ENCODE measurements around the gene GPR89B. TPM values are rescaled to one million over a fixed set of nuclear protein-coding genes. Genes with fewer than 3 reads are reported as not detected.

The GPR89B gene
- total RNA-seq, 1 donor from 2014 or later, result 13.5 TPM

GRCh38 chr1:147902253-147902845 is 25.9 kb upstream of the GPR89B start, which contains the start of gene GJA8:
Gene GJA8, plus strand, starts transcription at chr1:147902795. Its CDS starts 5,161 bp downstream, at chr1:147907956.
- no peaks in the 10 kb centered on the region for H3K9me3 Mint-ChIP-seq (ENCODE audit: unreplicated experiment)
- H3K4me1 Mint-ChIP-seq (ENCODE audit: unreplicated experiment), result peaks cover 9% of the 10 kb centered on the region
- no peak within 1 kb of the TSS for H3K4me3 Mint-ChIP-seq (ENCODE audit: unreplicated experiment)
- no peaks in the 10 kb centered on the region for H3K27me3 Mint-ChIP-seq (ENCODE audit: unreplicated experiment)
- H3K27ac Mint-ChIP-seq (ENCODE audit: unreplicated experiment), result no peak within 1 kb of the TSS
- DNase-seq (ENCODE audit: low spot score), result no peak
- no peak for TF ChIP-seq CTCF (IDR thresholded peaks at IDR 0.05; ENCODE audit: unreplicated experiment)
- no peaks in the 10 kb centered on the region for H3K36me3 Mint-ChIP-seq (ENCODE audit: low read depth, unreplicated experiment)

GRCh38 chr1:147904726-147905125 is 23.5 kb upstream of the GPR89B start:
- peaks cover 2% of the 10 kb centered on the region for H3K27me3 Mint-ChIP-seq (ENCODE audit: unreplicated experiment)
- TF ChIP-seq CTCF (IDR thresholded peaks at IDR 0.05; ENCODE audit: unreplicated experiment), result no peak
- H3K4me3 Mint-ChIP-seq (ENCODE audit: unreplicated experiment), result no peak overlapping the region
- no peaks in the 10 kb centered on the region for H3K36me3 Mint-ChIP-seq (ENCODE audit: low read depth, unreplicated experiment)
- H3K4me1 Mint-ChIP-seq (ENCODE audit: unreplicated experiment), result peaks cover 9% of the 10 kb centered on the region
- no peaks in the 10 kb centered on the region for H3K9me3 Mint-ChIP-seq (ENCODE audit: unreplicated experiment)
- no peak for DNase-seq (ENCODE audit: low spot score)
- no peak overlapping the region for H3K27ac Mint-ChIP-seq (ENCODE audit: unreplicated experiment)

GRCh38 chr1:147907786-147908509 is 20.3 kb upstream of the GPR89B start:
- DNase-seq (ENCODE audit: low spot score), result no peak
- Mint-ChIP-seq H3K9me3 (ENCODE audit: unreplicated experiment) (no peaks in the 10 kb centered on the region), H3K27ac (ENCODE audit: unreplicated experiment) (no peak overlapping the region), H3K27me3 (ENCODE audit: unreplicated experiment) (peaks cover 3% of the 10 kb centered on the region), H3K4me3 (ENCODE audit: unreplicated experiment) (no peak overlapping the region), H3K36me3 (ENCODE audit: low read depth, unreplicated experiment) (no peaks in the 10 kb centered on the region), H3K4me1 (ENCODE audit: unreplicated experiment) (peaks cover 9% of the 10 kb centered on the region)
- TF ChIP-seq CTCF (IDR thresholded peaks at IDR 0.05; ENCODE audit: unreplicated experiment), result no peak

- H3K9me3 Mint-ChIP-seq (ENCODE audit: unreplicated experiment), result no peaks in the 10 kb centered on the region
- no peaks in the 10 kb centered on the region for H3K36me3 Mint-ChIP-seq (ENCODE audit: low read depth, unreplicated experiment)
- H3K4me1 Mint-ChIP-seq (ENCODE audit: unreplicated experiment), result no peaks in the 10 kb centered on the region
- DNase-seq (ENCODE audit: low spot score), result no peak
- H3K4me3 Mint-ChIP-seq (ENCODE audit: unreplicated experiment), result no peak overlapping the region
- no peak overlapping the region for H3K27ac Mint-ChIP-seq (ENCODE audit: unreplicated experiment)
- no peak for TF ChIP-seq CTCF (IDR thresholded peaks at IDR 0.05; ENCODE audit: unreplicated experiment)
- H3K27me3 Mint-ChIP-seq (ENCODE audit: unreplicated experiment), result peaks cover 6% of the 10 kb centered on the region
Measured at GRCh38 chr1:147912553-147912952, 15.7 kb upstream of the GPR89B start.

- no peak for DNase-seq (ENCODE audit: low spot score)
- peaks cover 6% of the 10 kb centered on the region for H3K27me3 Mint-ChIP-seq (ENCODE audit: unreplicated experiment)
- H3K9me3 Mint-ChIP-seq (ENCODE audit: unreplicated experiment), result no peaks in the 10 kb centered on the region
- TF ChIP-seq CTCF (IDR thresholded peaks at IDR 0.05; ENCODE audit: unreplicated experiment), result no peak
- H3K4me1 Mint-ChIP-seq (ENCODE audit: unreplicated experiment), result no peaks in the 10 kb centered on the region
- no peak overlapping the region for H3K27ac Mint-ChIP-seq (ENCODE audit: unreplicated experiment)
- no peaks in the 10 kb centered on the region for H3K36me3 Mint-ChIP-seq (ENCODE audit: low read depth, unreplicated experiment)
- H3K4me3 Mint-ChIP-seq (ENCODE audit: unreplicated experiment), result no peak overlapping the region
Measured at GRCh38 chr1:147913362-147913942, 14.8 kb upstream of the GPR89B start.
